HepG2 (cell line): ENCODE results near the gene TJAP1. TPM values are rescaled to one million over a fixed set of nuclear protein-coding genes. Genes with fewer than 3 reads are reported as not detected.
A peak's percentile ranks its signal among the peaks of the same experiment; 100 is the strongest.

Experiments
- DRAP1 ChIP-seq: IDR thresholded peaks from 2 replicates; pipeline ENCODE4 v1.6.1; 2016; ENCODE audit warnings: missing genetic modification reagents, missing compliant biosample characterization
- FOXO1 ChIP-seq: sonication (generic); formaldehyde crosslinking; IDR thresholded peaks from 2 replicates; pipeline ENCODE4 v1.4.0; 2020; ENCODE audit warnings: missing genetic modification reagents
- MAX ChIP-seq: IDR thresholded peaks from 2 replicates; pipeline ENCODE4 v1.6.1; 2012; ENCODE audit warnings: inconsistent platforms
- NAIF1 ChIP-seq: sonication (generic); formaldehyde crosslinking; IDR thresholded peaks from 2 replicates; pipeline ENCODE4 v1.5.0; 2020; ENCODE audit warnings: mild to moderate bottlenecking, missing genetic modification reagents, borderline replicate concordance
- NR3C1 ChIP-seq: sonication (generic); formaldehyde crosslinking; IDR thresholded peaks from 2 replicates; pipeline ENCODE4 v1.4.0; 2020; ENCODE audit warnings: missing genetic modification reagents
- SOX13 ChIP-seq, 3 experiments: fragments of 450-650 bp in 1 of 3; sonication (generic) in 1 of 3; formaldehyde crosslinking in 1 of 3; IDR thresholded peaks in 2 of 3; conservative IDR thresholded peaks in 1 of 3; 2 replicates each; pipeline versions ENCODE4 v1.5.0 to v1.6.1; 2016 to 2020; ENCODE audit warnings: antibody characterized with exemption in 1 of 3, mild to moderate bottlenecking in 1 of 3, missing compliant biosample characterization in 1 of 3, missing genetic modification reagents in 1 of 3, moderate library complexity in 1 of 3
- XBP1 ChIP-seq: sonication (generic); formaldehyde crosslinking; IDR thresholded peaks from 2 replicates; pipeline ENCODE4 v1.5.0; 2020; ENCODE audit warnings: missing genetic modification reagents
- ZBED4 ChIP-seq: sonication (generic); formaldehyde crosslinking; IDR thresholded peaks from 2 replicates; pipeline ENCODE4 v1.4.0; 2020; ENCODE audit warnings: missing genetic modification reagents, borderline replicate concordance
- ZBTB43 ChIP-seq: sonication (generic); formaldehyde crosslinking; conservative IDR thresholded peaks from 2 replicates; pipeline ENCODE4 v1.4.0; 2020; ENCODE audit warnings: missing genetic modification reagents
- ZKSCAN5 ChIP-seq: sonication (generic); formaldehyde crosslinking; IDR thresholded peaks from 2 replicates; pipeline ENCODE4 v1.5.1; 2020; ENCODE audit warnings: mild to moderate bottlenecking, missing genetic modification reagents
- ZKSCAN8 ChIP-seq: IDR thresholded peaks from 2 replicates; pipeline ENCODE4 v1.6.1; 2016; ENCODE audit warnings: borderline replicate concordance, missing genetic modification reagents, missing compliant biosample characterization
- ZNF121 ChIP-seq: sonication (generic); formaldehyde crosslinking; IDR thresholded peaks from 2 replicates; pipeline ENCODE4 v1.5.0; 2020; ENCODE audit warnings: mild to moderate bottlenecking, missing genetic modification reagents
- ZNF274 ChIP-seq: sonication (generic); formaldehyde crosslinking; IDR thresholded peaks from 2 replicates; pipeline ENCODE4 v1.5.1; 2020; ENCODE audit warnings: mild to moderate bottlenecking, missing genetic modification reagents
- ZNF496 ChIP-seq: sonication (generic); formaldehyde crosslinking; IDR thresholded peaks from 2 replicates; pipeline ENCODE4 v1.8.1; 2023; ENCODE audit warnings: mild to moderate bottlenecking, moderate library complexity, missing genetic modification reagents; ENCODE audit not compliant: insufficient replicate concordance
- ZNF552 ChIP-seq: sonication (generic); formaldehyde crosslinking; IDR thresholded peaks from 2 replicates; pipeline ENCODE4 v1.9.0; 2022; ENCODE audit warnings: missing genetic modification reagents, mild to moderate bottlenecking, borderline replicate concordance
- ZNF710 ChIP-seq: sonication (generic); formaldehyde crosslinking; IDR thresholded peaks from 2 replicates; pipeline ENCODE4 v1.5.0; 2020; ENCODE audit warnings: mild to moderate bottlenecking, missing genetic modification reagents, borderline replicate concordance
- ZNF720 ChIP-seq: sonication (generic); formaldehyde crosslinking; IDR thresholded peaks from 2 replicates; pipeline ENCODE4 v1.4.0; 2020; ENCODE audit warnings: missing genetic modification reagents
- ZNF761 ChIP-seq: sonication (generic); formaldehyde crosslinking; conservative IDR thresholded peaks from 2 replicates; pipeline ENCODE4 v1.4.0; 2020; ENCODE audit warnings: mild to moderate bottlenecking, missing genetic modification reagents
- polyA plus RNA-seq, 8 experiments: library from polyadenylated mRNA; depleted of rRNA in 3 of 8; stranded (reverse) in 7 of 8; unstranded in 1 of 8; fragments of >200 nt; fragmentation: Illumina TruSeq in 4 of 8; extraction: Trizol in 4 of 8; gene quantifications; 2 replicates each; pipeline versions ENCODE4 v1.2.1 to v1.2.3, GENCODE V29; 2011 to 2016; ENCODE audit warnings: low read depth in 4 of 8, missing spikeins in 1 of 8, mixed read lengths in 1 of 8; ENCODE audit not compliant: insufficient read depth in 1 of 8
- total RNA-seq, 5 experiments: library from RNA; depleted of rRNA; stranded (reverse); fragments of >200 nt; fragmentation: Illumina TruSeq; extraction: Trizol; gene quantifications; 2 replicates each; pipeline ENCODE4 v1.2.3, GENCODE V29; 2016; ENCODE audit warnings: low read depth in 1 of 5

TJAP1 gene
- total and polyA plus RNA-seq, 2 of the 13 experiments (the other 11 are each of a cell fraction or from before 2014, with no cell fraction given) = 15.7 to 41.6 TPM

- TF ChIP-seq ZNF710 (CRISPR knock-in tag) (peak; percentile 56; the same call in 1 of the 2 replicates), ZKSCAN5 (CRISPR knock-in tag) (no peak), ZBED4 (CRISPR knock-in tag) (peak; percentile 45; the same call in 1 of the 2 replicates), ZNF552 (no peak), MAX (peak; percentile 96), ZNF761 (CRISPR knock-in tag) (no peak), SOX13 (IDR thresholded peaks at IDR 0.05) (no peak), SOX13 (CRISPR knock-in tag; conservative IDR thresholded peaks at IDR 0.05 in 1 of 2, IDR thresholded peaks at IDR 0.05 in 1 of 2) (peak in 1 of 2 experiments; percentile 26; a peak in 1 of 4 replicates), ZBTB43 (CRISPR knock-in tag) (peak; percentile 59), FOXO1 (CRISPR knock-in tag) (peak; percentile 41), ZKSCAN8 (peak; percentile 20; the same call in 1 of the 2 replicates), ZNF496 (CRISPR knock-in tag) (no peak), NR3C1 (CRISPR knock-in tag) (0 out of 2 replicates have a peak, but pooled peaks have one; percentile 17), ZNF720 (no peak), XBP1 (no peak), ZNF274 (peak; percentile 62), ZNF121 (CRISPR knock-in tag) (0 out of 2 replicates have a peak, but pooled peaks have one; percentile 11), NAIF1 (peak; percentile 47; the same call in 1 of the 2 replicates), DRAP1 (peak; percentile 83)
These were observed 39.5 kb downstream of the TJAP1 start, which contains the start of the genes POLR1C and YIPF3 (continued) for GRCh38 chr6:43516697-43517504.
